GM12801 (cell line): Measurements from ENCODE around the gene ABHD8.

ENCODE experiments used
- TF ChIP-seq, protein P1 (sequence below): IDR thresholded peaks from one replicate; pipeline ENCODE4 v1.5.1; 2011; ENCODE audit warnings: control low read depth; ENCODE audit not compliant: insufficient read length; ENCODE audit errors: extremely low read depth

ABHD8 gene

DNA sequence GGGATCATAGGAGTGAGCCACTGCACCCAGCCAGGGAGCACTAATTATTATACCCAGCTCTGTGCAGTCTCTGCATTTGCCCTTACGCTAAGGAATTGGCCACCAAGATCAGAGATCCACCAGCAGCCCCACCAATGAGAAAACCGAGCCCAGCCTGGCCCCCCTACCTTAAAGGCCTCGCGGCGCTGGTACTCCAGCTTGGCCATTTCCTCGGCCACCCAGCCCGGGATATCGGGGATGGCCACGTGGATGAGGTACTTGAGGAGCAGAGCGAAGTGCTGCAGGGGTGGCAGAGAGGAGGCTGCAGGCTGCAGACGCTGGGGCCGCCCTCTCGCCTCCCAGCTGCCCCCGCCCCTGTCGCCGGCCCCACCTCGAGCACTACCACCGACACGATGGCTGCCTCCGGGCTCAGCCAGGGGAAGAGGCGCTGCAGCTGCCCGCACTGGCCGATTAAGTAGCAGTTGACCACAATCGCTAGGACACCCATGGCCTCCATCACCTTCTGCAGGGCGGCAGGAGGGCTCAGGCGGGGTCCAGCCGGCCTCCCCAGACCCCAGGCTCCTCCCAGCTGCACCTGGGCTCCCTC, 23.9 kb upstream of the ABHD8 start:
- TF ChIP-seq, protein P1, sequence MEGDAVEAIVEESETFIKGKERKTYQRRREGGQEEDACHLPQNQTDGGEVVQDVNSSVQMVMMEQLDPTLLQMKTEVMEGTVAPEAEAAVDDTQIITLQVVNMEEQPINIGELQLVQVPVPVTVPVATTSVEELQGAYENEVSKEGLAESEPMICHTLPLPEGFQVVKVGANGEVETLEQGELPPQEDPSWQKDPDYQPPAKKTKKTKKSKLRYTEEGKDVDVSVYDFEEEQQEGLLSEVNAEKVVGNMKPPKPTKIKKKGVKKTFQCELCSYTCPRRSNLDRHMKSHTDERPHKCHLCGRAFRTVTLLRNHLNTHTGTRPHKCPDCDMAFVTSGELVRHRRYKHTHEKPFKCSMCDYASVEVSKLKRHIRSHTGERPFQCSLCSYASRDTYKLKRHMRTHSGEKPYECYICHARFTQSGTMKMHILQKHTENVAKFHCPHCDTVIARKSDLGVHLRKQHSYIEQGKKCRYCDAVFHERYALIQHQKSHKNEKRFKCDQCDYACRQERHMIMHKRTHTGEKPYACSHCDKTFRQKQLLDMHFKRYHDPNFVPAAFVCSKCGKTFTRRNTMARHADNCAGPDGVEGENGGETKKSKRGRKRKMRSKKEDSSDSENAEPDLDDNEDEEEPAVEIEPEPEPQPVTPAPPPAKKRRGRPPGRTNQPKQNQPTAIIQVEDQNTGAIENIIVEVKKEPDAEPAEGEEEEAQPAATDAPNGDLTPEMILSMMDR: no peak

DNA sequence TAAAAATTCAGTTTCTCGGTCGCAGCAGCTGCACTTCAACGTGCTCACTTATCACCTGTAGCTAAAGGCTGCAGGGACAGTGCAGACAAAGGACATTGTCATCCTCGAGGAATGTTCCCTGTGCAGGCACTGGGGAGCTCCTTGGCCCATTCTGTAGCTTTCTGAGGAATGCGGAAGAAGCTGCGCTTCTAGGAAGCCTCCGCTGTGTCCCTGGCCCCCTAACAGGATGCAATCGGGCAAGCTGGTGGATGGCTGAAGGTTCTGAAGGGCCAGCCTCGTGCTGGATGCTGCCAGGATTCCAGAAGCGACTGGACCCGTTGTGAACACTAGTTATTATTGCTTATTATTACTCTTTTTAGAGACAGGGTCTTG, 23.4 kb upstream of the ABHD8 start:
- TF ChIP-seq, protein P1: no peak

DNA sequence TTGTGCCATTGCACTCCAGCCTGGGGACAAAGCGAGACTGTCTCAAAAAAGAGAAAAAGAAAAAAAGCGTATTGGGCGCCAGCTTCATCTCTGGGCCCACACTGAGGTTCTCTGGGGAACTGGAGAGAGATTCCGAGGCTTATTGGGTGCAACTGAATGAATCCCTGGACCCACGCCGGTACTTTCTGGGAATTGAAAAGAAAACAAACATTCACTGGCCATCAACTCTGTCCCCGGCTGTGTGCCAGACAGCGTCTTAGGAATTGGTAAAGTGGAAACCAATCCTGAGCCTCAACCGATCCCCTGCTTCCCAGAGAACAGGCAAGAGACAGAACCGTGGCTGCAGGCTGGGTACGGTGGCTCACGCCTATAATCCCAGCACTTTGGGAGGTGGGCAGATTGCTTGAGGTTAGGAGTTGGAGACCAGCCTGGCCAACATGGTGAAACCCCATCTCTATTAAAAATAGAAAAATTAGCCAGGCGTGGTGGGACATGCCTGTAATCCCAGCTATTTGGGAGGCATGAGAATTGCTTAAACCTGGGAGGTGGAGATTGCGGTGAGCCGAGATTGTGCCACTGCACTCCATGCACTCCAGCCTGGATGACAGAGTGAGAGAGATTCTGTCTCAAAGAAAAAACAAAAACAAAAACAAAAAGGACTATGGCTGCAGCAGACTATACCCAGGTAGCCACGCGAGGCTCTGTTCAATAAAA, 22.8 kb upstream of the ABHD8 start:
- TF ChIP-seq, protein P1: no peak

DNA sequence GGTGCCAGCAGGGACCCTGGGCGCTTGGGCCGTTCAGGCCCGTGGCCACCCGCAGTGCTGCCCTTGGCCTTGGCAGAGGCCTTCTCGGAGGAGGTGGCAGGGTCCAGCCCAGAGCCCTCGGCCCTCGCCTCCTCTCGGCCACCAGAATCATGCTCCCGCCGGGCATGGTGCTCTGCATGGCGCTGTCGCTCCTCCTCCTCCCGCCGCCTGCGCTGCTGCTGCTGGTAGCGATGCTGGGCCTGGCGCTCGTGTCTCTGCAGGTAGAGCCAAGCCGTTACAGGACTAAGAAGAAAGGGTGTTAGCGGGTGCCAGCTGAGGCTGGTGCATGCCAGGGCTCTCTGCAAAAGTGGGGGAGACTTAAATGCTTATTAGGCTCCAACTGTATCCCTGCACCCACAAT, 21.9 kb upstream of the ABHD8 start:
- TF ChIP-seq, protein P1: no peak

DNA sequence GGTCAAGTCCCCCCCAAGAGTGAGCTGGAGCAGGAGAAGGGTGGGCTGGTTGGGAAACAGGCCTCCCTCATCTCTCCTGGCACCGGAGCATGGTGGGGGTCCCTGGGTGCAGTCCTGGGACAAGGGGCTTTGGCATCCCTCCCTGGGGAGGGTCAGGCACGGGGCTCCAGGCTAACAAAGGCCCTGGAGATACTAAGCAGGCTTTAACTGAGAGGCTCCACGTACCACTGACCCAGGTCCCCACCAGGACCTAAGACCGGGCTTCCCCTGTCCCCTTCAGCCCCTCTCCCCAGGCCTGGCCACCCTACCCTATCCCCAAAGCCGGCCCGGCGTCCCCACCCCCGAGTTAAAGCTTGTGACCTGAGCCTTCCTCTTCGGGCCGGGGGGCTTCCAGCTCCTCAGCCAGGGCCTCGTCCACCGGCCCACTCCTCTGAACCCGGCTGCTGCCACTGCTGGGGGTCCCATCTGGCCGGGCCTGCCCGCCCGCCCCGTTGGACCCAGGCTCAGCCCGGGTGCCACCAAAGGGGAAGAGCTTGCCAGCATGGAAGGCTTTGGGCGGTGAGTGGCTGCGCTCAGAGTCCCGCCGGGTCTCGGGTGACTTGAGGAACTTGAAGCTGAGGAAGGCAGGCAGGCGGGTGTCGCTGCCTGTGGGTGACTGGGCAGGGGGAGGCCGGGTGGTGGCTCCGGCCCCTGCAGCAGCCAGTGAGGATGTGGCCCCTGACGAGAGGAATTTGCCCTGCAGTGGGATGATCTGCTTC, 21.3 kb upstream of the ABHD8 start:
- TF ChIP-seq, protein P1: no peak

DNA sequence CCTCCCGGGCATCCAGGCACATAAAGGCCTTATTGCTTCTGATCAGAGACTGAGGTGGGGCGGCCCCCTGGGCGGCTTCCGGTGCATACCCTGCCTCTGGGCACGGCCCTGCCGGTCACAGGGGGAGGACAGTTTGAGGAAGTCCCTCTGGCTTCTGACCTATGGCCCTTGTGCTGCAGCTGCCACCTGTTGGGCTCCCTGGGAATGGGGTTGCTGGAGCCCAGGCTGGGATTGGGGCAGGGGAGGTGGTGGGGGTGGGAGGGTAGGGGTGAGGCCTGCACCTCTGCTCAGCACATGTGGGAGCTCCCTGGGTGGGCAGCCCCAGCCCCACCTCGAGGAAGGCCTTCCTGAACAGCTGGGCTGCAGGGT, 20.7 kb upstream of the ABHD8 start:
- TF ChIP-seq, protein P1: no peak

DNA sequence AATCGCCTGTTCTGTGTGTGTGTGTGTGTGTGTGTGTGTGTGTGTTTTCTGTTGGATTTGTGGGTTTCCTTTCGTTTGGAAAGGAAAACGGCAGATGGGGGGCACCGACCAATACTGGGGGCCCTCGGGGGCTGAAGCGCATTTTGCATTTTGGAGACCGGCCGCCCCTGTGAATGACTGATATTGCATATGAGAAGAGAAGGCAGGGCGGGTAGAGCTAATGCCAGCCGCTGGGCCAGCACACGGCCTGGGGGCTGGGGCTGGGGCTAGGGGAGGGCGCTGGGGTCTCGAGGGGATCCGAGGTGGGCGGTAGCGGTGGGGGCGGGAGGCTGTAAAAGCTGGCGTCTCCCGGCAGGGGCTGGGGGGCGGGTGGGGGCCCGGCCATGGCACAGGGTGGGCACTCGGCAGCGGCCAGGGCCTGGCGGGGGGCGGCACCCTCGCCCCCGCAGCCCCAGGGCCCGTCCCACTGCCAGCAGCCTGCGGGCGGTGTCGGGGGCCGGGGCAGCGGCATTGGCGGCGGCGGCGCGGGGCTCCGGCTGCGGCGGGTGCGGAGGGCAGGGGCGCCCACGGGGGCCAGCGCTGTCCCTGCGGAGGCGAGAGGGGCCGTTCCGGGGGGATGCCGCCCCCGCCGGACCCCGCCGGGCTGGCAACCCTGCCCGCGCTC, 20.2 kb upstream of the ABHD8 start:
- TF ChIP-seq, protein P1: no peak
